ENCODE measurements around the gene ANKRD9. TPM values are rescaled to one million over a fixed set of nuclear protein-coding genes. Genes with fewer than 3 reads are reported as not detected.
A peak's percentile ranks its signal among the peaks of the same experiment; 100 is the strongest.

Gene ANKRD9
- polyA plus RNA-seq, 12 donors, result 4.9 to 16.0 (median 8.4) TPM; not detected in 1

DNA sequence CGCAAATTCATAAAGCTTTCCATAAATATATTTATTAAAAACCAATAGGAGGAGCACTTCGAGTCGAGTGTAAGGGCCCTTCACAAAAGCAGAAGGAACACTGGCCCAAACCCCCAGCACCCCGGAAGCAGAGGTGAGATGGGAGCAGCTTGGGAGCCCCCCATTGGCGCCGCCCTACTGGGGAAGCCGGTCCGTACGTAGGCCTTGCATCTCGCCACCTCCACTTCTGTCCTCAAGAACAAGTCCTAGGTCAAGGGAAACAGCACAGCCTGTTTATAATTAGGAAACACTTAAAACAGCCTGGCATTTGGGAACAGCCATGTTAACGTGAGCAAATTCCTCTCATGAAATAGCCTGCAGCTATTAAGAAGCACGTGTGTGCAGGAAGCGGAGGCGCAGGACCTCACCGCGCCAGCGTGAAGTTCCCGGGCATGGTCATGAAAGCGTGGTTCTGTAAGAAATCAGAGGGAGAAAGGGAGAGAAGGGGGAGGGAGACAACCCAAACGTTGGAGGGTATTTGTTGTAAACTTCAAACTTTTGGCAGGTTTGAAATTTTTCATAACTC is 7.7 kb downstream of the ANKRD9 start:
- no peak for DNase-seq

DNA sequence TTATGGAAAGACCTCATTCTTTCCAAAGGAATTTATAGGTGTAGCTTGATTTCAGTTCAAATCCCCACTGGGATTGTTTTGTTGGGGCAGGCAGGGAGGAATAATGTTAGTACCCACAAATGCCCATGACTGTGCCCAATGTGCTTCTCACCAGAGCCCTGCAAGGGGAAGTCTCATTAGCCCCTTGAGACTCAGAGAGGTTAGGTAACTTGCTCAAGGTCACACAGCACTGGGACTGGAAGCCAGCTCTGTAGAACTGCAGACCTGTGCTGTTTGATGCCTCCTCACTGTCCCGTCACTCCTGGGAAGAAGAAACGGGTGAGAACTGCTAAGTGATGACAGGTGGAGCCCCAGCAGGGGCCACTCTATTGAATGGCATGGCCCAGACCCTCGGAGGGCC is 8.9 kb downstream of the ANKRD9 start:
- DNase-seq, result no peak

DNA sequence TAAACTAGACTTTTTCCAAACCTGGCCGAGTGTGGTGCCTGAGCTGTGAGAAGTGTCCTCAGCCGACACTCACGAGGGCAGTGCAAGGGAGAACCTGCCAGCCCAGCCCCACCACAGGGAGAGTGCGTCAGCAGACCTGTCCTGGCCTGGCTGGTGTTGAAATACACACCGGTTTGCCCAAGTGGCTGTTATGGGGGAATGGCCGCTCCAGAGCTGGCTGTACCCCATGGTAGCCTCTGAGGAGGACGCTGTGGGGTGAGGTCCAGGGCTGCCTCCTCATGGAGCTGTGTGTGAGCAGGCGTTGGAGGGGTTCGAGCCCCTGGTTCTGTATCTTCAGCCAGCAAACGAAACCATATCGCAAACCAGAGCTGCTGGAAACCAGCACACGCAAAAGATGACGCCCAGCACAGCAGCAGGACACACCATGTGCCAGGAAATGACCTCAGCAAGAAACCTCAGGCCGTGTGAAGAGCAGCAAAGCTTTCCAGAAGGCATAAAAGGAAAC is 9.4 kb downstream of the ANKRD9 start:
- DNase-seq, result peak; percentile 72

DNA sequence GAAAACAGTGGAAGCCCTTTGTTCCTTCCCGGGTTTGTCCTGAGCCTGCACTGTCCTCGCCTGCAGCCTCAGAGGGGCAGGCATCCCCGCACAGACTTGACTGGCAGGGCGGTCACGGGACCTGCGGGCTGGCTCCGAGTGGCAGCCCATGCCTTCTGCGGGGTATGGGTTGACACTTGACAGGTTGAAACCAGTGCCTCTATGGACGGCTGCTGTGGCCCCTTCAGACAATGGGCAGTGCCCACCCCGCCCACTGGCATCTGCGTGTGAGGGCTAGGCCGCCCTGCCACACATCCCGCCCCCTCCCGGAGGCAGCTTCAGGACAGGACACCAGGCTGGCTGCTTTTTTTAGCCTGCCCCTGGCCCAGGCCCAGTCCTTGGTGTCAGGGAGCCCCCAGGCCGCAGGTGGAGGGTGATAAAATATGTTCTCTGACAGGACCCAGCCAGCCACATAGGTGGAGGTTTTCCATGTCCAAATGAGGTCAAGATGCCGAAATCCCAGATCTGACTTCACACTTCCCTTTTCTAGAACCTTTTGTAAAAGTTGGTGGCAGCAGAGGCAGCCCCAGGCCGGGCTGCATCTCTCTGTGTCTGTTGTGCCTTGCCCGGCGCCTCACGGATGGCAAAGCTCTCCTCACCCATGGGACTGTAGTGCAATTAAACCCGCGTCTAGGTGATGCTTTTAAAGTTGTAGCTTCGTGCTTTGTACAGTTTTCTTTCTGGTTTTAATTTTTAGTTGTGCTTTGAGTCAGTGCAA is 10.0 kb downstream of the ANKRD9 start:
- DNase-seq, result no peak

DNA sequence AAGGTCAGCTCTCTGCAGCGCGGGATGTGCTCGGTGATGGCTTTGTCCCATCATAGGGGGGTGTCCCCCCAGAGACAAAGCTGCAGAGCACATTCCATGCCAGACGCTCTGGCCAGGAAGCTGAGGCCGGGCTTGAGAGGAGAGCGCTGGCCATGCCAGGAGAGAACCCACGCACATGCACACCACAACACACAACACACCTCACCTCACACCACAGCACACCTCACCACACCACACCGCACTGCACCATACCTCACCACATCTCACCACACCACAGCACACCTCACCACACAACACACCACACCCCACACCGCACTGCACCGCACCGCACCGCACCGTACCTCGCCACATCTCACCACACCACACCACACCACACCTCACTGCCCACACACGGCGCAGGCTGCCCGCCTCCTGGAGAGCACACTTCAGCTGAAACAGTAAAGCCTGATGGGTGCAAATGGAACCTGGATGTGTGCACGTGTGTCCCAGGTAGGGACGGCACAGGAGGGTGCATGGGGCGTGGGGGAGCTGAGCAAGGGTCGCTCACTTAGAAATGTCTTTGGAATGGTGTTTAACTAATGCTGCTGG is 10.8 kb downstream of the ANKRD9 start:
- DNase-seq, result no peak

DNA sequence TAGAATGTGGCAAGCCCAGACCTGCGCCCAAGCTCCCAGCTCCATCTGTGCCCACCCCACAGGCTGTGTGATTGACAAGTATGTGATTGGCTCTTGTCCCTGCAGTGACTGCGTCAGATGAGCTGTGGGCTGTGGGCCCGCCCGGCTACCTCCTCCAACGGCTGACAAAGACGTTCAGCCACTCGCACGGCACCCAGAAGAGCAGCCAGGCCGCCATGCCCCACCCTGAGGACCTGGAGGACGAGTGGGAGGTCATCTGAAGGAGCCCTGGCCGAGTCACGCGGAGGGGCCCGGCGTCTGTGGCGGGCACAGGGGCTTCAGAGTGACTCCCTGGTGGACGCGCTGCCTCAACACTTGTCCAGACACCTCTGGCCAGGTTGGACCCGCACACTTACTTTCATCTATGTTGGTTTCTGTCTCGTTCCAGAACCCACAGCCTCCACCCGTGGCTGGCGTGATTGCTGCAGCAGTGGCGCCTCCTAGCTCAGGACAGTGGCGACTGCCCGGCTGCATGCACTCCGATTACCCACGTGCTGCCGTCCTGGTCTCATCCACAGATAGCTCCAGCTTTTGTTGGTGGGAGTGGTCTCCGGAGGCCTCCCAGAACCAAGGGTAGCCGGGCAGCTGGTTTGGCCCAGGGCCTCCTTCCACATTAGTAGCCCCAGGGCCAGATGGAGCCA is 11.4 kb downstream of the ANKRD9 start:
- no peak for DNase-seq

DNA sequence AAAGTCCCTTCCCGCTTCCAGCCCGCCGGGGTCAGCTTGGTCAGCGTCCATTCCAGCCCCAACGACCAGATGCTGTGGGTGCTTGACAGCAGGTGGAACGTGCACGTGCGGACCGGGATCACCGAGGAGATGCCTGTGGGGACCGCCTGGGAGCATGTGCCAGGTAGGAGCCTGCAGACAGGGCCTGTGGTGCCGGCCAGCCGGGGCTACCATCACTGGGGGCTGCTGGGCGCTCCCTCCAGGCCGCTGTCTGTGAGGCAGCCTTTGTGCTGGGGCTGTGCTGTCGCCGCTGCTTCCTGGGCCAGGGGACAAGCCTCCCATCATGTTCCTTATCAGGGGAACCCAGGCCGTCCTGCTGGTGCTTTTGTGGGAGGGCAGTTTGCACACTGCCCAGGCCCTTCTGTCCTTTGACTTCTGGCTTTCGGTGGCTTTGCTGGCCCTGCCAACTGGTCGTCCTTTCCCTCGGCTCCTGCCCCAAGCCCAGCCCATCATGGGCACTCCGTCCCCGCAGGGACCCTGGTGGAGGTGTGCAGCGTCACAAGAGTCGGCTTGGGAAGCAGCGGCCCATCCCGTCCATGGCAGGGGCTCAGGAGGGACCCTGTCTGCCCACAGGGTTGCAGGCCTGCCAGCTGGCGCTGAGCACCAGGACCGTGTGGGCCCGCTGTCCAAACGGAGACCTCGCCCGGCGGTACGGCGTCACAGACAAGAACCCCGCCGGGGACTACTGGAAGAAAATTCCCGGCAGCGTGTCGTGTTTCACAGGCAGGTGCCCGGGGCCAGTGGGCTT is 12.4 kb downstream of the ANKRD9 start:
- DNase-seq, result no peak

DNA sequence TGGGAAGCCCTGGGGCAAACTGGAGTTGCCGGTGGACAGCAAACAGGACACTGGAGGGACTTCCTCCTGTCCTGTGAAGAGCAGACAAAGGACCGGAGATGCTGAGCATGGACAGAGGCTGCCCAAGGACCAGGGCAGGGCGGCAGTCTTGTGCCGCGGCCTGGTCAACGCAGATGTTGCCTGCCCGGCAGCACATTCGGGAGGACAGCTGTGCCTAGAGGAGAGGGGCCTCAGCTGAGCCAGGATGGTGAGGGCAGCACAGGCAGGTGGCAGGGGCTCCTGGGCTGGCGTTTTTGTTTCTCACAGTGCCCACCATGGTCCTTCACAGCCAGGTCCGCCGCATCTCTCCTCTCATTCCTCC is 13.3 kb downstream of the ANKRD9 start:
- DNase-seq, result no peak

DNA sequence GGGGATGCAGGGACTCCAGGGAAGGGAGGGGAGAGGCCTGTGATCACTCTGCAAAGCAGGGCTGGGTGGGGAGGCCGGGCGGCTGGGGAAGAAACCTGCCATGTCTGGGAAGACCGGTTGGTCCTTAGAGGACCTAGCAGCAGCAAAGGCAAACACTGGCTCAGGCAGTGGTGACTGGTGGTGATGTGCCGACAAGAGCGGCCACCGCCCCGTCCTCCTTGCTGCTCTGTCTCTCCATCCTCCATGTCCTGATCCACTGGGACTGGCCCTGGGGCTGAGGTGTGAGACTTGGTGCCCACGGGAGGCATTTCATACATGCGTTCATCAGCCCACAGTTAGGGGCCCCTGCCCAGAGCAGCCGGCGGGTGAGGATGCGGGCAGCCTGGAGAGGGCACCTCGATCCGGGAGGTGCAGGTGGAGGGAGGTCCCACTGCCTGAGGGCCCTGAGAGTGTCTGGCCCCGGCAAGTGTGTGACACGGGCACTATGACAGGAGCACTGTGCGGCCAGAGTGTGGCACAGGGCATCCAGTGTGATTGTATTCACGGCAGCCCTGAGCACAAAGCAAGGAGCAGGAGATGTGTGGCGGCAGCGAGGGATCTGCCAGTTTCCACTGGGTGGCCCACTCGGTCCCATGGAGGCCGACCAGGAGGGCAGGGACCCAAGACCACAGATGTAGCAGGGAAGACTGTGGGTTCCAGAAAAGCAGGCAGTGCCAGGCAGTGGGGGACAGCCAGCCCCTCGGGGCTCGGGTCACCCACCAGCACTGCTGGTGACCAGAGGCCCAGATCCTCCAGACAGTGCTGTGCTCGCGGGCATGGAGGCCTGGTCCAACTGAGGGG is 13.9 kb downstream of the ANKRD9 start:
- no peak for DNase-seq

DNA sequence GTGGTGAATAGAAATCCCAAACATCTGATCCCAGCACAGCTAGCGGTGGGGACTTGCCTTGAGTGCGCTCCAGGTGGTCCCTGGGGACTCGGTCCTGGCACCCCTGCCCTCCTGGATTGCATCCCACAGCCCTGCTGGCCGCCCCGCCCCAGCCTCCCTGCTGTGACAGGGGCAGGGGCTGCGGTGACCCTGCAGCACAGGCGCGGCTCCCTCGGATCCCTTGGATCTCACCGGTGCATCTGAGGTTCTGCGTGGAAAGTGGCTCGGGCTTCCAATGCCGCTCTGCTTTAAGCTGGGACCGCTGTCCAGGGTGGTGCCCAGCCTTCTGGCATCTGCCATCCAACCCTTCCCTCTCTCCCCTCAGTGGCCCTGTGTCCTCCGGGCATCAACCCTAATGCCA is 16.0 kb downstream of the ANKRD9 start:
- no peak for DNase-seq

DNA sequence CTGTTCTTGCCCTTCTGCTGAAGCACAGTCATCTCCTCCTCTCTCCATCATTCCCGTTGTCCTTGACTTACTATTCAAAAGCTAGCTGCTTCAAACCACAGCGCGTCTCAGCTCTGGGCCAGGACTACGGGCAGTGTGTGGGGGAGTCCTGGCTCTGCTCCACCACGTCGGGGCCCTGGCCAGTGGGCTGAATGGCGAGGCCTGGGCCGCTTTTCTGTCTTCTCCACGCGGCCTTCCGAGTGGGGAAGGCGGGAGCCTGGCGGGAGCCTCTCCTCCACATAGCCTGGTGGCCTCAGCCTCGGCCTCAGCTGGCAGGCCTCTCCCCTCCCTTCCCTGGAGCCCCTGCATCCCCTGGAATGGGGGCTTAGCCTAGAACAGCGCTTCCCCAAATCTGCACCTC is 16.5 kb downstream of the ANKRD9 start:
- no peak for DNase-seq

DNA sequence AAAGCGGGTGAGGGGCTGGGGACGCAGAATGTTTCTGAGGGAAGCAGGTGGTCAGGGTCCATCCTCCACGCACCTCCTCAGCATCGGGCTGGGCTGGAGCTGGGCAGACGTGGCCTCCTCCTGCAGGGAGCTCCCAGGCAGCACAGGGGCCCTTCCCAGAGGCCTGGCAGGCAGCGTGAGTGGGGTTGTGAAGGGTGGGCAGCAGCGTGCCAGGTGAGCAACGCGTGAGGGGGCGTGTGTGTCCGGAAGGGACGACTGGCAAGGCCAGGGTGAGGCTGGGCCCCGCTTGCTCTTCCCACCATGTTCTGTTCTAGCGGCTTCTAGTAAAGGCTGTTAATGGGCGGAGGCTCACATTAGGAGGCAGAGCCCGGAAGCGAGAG is 17.1 kb downstream of the ANKRD9 start:
- no peak for DNase-seq

DNA sequence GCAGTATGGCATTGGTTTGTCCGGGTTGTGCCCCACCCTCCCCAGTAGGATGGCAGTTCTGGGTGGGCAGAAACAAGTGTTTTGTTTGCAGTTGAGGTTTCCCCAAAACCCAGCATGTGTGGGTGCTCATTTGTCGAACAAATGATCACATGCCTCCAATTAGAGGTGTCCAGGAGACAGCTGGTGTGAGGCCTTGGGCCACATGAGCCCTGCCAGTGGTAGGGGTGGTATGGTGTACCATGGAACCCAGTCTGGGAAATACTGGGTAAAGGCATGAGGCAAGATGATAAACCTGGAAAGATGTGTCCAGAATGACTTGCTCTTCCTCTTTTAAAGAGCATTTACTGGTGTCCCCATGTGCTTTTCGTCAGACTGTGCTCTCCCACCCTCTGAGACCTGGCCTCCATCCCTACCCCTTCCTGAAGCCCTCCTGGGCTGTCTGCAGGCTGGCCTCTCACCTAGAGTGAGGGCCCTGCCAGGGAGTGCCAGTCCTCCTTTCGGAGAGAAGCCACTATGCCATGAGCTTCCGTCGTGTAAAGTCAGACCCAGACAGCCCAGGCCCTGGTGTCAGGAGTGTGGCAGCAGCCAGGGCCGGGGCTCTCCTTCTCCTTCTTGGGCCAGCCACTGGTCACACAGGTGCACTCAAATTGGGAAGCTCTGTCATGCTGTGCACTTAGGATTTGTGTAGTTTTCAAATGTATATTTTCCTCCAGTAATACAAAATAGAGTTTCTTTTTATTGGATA is 17.6 kb downstream of the ANKRD9 start:
- no peak for DNase-seq

DNA sequence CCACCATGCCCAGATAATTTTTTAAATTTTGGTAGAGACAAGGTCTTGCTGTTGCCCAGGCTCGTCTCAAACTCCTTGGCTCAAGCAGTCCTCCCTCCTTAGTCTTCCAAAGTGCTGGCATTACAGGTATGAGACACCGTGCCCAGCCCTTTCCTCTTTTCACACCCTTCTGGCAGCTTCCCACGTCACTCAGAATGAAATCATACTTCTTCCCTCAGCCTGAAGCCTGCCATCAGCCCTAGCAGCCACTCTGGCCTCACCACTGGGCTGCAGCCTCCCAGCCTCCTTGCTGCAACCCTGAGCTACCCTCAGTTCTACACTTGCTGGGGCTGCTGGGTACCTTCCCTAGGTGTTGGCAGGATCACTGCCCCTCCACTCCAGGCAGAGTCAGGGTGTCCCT is 18.2 kb downstream of the ANKRD9 start:
- no peak for DNase-seq

DNA sequence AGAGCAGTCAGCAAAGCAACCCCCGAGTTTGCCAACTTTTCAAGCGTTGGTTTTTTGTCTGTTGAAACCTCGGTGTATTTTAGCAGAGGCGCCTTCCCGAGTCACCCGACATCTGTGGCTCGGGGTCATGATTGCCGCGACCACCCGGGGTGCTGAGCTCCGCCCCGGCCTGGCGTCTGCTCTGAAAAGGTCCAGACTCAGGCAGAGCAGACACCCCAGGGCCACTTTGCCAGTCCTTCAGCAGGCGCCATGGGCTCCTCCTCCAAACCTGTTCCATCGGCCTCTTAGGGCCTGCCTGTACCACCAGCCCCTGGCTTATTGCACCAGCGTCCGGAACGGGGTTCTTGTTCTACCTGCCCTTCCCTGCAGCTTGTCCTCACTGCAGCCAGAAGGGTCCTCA is 19.1 kb downstream of the ANKRD9 start:
- DNase-seq, result no peak

DNA sequence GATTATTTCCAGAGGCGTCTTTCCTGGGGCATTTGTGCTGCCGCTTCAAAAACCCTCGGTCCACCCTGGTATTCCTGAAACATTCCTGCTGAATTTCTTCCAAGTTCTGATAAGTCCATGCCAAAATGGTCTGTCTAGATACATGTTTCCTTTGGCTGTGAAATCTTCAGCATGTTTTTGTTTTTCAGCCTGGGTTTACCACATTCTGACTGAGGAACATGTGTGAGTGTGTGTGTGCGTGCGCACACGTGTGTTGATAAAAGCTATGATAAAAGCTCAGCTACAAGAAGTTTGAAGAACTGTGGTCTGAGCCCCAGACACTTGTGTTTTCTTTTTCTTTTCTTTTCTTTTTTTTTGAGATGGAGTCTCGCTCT is 22.4 kb downstream of the ANKRD9 start:
- no peak for DNase-seq

DNA sequence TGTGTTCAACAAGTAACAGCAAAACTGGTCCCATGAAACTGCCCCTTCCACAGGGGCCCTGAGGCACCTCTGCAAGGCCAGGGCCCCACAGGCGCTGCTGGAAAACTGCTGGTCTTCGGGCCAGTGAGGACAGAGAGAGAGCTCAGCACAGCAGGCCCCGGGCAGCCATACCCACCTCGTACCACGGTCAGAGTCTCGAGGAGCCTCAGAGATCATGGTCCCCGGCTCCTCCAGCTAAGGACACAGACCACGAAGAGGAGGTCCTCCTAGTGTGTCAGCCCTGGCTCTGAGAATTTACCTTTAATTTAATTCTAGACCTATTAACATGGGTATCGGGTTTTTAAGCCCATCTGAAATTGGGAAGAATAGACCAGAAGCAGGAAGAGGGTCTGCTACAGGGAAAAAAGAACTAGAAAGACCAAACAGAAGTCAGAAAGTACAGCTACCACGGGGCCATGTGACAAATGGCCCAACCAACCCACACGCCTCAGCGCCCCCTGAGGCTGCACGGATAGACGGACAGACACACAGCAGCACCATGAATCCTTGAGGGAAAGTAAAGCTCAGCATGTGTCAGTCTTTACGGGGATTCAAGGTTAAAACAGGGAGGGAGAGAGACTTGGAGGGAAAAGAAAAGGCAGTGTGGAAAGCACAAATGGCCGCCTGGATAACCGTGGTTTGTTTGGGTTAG is 22.9 kb downstream of the ANKRD9 start:
- DNase-seq, result no peak

DNA sequence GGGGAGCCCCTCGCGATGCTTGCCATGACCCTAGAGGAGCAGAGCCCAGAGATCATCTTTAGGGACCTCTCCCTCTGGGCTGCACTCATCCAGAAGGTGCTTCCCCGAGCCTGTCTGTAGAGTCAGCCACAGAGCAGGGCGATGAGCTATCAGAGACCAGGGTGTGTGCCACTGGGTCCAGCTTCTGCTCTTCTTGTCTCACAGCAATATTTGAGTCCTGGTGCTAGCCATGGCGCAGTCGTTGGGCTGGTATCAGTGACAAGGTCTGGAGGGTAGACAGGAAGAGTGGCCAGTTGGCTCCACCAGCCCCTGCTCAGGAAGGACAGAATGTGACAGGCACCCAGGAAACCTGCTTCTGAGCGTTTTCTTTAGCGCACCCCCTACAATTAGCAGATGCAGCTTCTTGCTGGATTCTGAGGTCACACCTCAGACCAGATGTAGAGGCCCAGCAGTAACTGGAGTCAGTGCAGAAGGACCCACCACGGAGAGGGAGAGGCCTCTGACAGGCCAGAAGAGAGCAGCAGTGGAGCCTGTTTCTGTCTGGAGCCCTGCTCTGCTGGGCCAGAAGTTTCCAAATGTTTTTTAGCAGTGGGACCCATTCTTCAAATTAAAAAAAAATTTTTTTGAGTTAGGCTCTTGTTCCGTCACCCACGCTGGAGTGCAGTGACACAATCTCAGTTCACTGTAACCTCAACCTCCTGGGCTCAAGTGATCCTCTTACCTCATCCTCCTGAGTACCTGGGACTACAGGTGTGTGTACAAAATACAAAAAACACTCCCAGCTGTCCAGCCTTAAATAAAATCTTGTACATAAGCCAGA is 23.7 kb downstream of the ANKRD9 start:
- DNase-seq, result no peak

DNA sequence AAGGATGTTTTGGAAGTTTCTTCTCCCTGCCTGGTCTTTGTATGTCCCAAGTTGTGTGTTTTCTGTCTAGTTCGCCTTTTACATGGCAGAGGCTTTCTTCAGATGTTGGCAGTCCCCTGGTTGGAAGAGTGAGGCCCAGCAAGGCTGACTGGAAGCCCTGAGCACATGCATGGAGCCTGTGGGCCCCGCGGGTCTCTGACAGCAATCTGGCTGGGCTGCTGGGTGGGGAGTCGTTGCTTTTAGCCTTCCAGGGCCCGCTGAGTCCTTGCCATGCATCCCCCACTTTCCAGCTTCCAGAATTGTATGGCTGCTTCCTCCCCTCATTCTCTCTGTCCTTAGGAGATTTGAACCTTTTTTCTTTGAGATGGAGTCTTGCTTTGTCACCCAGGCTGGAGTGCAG is 25.3 kb downstream of the ANKRD9 start:
- no peak for DNase-seq
